ENCODE data around the gene RCBTB2. TPM values are rescaled to one million over a fixed set of nuclear protein-coding genes. Genes with fewer than 3 reads are reported as not detected.

The RCBTB2 gene
- total RNA-seq, 1 donor: 7.0 TPM

DNA sequence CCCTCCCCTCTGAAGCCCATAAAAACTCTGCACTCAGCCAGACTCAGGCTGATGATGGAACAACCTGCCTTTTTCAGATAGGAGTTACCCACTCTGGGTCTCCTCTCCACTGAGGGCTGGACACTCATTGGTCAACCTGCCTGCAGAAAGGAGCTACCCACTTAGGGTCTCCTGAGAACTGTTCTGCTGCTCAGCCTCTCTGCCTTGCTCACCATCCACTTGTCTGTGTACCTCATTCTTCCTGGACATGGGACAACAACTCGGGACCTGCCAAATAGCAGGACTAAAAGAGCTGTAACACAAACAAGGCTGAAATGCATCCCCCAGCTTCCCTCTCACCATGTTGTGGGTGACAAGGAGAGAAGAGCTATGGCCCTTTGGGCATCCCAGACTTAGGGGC is 18.4 kb upstream of the RCBTB2 start:
- no peak for DNase-seq (ENCODE audit: low read depth)
- TF ChIP-seq, protein P1, sequence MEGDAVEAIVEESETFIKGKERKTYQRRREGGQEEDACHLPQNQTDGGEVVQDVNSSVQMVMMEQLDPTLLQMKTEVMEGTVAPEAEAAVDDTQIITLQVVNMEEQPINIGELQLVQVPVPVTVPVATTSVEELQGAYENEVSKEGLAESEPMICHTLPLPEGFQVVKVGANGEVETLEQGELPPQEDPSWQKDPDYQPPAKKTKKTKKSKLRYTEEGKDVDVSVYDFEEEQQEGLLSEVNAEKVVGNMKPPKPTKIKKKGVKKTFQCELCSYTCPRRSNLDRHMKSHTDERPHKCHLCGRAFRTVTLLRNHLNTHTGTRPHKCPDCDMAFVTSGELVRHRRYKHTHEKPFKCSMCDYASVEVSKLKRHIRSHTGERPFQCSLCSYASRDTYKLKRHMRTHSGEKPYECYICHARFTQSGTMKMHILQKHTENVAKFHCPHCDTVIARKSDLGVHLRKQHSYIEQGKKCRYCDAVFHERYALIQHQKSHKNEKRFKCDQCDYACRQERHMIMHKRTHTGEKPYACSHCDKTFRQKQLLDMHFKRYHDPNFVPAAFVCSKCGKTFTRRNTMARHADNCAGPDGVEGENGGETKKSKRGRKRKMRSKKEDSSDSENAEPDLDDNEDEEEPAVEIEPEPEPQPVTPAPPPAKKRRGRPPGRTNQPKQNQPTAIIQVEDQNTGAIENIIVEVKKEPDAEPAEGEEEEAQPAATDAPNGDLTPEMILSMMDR (IDR thresholded peaks at IDR 0.05; ENCODE audit: insufficient read depth, low read length): no peak
- no peak overlapping the region for H3K4me3 ChIP-seq (ENCODE audit: low read depth, low read length)

DNA sequence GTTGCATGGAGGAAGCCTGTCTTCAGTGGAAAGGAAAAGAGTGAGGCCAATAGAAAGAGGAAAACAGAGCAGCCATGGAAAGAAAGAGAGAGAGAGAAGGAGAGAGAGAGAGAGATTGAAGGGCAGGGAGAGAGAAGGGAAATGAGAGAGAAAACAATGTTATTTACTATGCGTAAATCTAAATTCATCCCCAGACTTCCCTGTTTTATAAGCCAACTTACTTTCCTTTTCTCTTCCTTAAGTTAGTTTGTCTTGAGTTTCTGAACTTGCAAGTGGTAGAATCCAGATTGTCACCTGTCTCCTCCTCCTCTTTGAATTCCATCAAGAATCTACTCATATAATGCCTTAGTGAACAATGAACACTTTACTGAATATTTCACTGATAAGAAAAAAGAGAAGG is 16.8 kb upstream of the RCBTB2 start:
- no peak overlapping the region for H3K4me3 ChIP-seq (ENCODE audit: low read depth, low read length)
- DNase-seq (ENCODE audit: low read depth): no peak
- TF ChIP-seq, protein P1 (IDR thresholded peaks at IDR 0.05; ENCODE audit: insufficient read depth, low read length): no peak

DNA sequence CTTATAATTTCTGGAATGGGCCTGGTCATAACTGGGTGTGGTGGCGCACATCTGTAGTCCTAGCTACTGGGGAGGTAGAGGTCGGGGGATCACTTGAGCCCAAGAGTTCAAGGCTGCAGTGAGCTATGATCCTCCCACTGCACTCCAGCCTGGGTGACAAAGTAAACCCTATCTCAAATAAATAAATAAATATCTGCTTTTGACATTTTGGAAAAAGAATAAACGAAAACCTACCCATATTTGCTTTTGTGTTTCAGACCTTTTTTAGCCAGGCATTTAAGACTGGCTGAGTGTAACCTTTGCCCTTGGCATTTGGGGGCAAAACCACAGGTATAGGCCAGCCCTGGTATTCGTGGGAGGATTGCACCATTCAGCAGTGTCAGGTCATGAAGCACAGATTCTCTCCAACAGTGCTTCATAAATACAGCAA is 14.8 kb upstream of the RCBTB2 start:
- no peak for DNase-seq (ENCODE audit: low read depth)
- TF ChIP-seq, protein P1 (IDR thresholded peaks at IDR 0.05; ENCODE audit: insufficient read depth, low read length): no peak
- no peak overlapping the region for H3K4me3 ChIP-seq (ENCODE audit: low read depth, low read length)

DNA sequence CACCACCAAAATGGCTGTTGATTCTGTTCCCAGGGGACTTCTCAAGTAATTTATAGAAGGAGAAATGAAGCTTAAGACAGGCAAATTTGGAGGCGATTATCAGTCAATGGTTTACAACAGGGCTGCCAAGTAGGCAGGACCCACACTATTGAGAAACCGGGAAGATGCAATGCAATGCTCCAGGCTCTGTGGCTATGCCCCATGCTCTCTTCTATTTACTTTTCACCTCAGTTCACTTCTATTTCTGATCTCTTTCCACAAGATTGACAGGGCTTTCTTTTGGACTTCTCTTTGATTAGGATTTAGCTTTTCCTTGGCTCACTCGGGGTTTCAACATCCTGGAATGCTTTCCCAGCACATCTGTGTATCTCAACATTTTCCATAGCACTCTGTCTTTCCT is 12.7 kb upstream of the RCBTB2 start:
- no peak for DNase-seq (ENCODE audit: low read depth)
- TF ChIP-seq, protein P1 (IDR thresholded peaks at IDR 0.05; ENCODE audit: insufficient read depth, low read length): no peak
- H3K4me3 ChIP-seq (ENCODE audit: low read depth, low read length): no peak overlapping the region

DNA sequence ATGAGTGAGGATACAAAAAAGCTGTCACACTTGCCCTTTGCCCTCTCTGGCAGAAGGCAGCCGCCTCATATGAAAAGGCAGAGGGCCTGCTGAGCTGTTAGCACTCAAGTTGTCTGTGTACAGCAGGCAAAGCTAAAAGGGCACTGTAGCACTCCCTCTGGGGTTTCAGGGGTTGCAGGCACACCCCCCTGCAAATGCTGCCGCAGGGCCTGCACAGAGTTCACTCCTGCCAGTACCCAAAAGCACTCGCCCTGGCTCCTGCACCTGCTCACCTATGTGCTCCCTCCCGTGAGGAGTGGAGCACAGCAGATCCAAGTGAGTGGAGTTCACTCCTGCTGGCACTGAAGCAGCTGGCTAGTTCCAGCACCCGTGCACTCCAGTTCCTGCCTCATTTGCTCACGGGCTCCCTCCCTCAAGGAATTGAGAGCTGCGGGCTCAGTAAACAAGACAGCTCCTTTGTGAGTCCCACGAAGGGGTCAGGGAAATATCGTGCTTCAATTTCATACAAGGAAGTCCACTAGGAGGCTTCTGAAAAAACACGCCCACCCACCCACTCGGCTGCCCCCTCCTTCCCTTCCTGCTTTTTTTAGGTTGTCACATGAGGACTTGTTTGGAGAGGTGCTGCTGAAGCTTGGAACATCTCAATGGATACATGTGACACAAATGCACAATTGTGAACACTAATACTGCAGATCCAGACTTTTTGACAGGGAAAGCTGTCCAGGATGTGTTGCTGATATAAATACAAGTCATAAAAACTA is 9.9 kb upstream of the RCBTB2 start:
- no peak for DNase-seq (ENCODE audit: low read depth)
- TF ChIP-seq, protein P1 (IDR thresholded peaks at IDR 0.05; ENCODE audit: insufficient read depth, low read length): no peak
- H3K4me3 ChIP-seq (ENCODE audit: low read depth, low read length): no peak overlapping the region

DNA sequence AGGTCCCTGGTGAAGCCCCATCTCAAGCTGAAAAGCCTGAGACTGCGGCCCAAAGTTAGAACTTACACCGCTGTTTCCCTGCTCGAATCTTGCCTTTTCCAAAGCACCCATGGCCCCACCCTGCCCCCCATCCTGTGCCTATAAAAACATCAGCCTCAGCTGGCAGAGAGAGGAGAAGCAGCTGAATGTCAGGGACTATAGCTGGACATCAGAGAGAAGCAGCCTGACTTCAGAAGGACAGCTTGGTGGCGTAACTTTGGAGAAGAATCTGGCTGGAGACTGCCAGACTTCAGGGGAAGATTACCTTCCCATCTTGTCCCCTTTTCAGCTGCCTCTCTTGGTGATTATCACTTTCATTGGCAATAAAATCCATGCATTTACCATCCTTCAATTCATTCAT is 9.3 kb upstream of the RCBTB2 start:
- TF ChIP-seq, protein P1 (IDR thresholded peaks at IDR 0.05; ENCODE audit: insufficient read depth, low read length): no peak
- no peak overlapping the region for H3K4me3 ChIP-seq (ENCODE audit: low read depth, low read length)
- no peak for DNase-seq (ENCODE audit: low read depth)

DNA sequence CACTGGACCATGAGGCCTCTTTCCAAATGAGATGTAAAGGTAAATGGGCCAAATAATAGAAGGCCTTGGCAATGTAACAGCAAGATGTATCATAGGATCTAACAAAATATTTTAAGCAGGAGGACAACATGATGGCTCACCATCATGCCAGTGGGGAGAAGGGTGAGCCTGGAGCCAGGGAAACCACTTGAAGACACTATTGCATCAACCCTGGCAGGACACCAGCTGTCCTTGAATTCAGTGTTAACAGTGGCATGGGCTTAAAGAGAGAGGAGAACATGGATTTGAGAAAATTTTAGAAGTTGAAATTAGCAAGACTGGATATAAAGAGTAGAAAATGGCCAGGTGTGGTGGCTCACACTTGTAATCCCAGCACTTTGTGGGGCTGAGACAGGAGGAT is 6.7 kb upstream of the RCBTB2 start:
- no peak for DNase-seq (ENCODE audit: low read depth)
- TF ChIP-seq, protein P1 (IDR thresholded peaks at IDR 0.05; ENCODE audit: insufficient read depth, low read length): no peak
- H3K4me3 ChIP-seq (ENCODE audit: low read depth, low read length): no peak overlapping the region
